ENCODE data around the gene USP38. TPM values are rescaled to one million over a fixed set of nuclear protein-coding genes. Genes with fewer than 3 reads are reported as not detected.

USP38 gene
- polyA plus RNA-seq, 1 of the 3 experiments (the other 2 are of a cell fraction): 4.3 TPM

DNA sequence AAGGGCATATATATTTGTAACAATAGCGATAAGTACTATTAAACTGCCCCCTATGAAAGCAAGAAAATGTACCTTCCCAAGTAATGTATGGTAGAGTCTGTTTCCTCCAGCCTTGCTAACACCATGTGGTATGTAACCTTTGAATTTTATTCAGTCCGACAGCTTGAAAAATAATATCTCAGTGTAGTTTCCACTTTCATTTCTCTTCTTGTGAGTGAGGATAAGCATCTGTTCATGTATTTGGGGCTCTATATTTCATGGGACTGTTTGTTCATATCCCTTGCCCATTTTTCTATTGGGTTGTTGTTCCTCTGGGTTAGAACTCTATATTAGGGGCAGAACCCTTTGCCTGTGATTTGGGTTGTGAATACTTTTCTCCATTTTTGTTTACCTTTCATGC, 58.3 kb downstream of the USP38 start:
- H3K27me3 ChIP-seq (ENCODE audit: insufficient read depth): no peaks in the 10 kb centered on the region
- H3K79me2 ChIP-seq (ENCODE audit: insufficient read depth): no peaks in the 10 kb centered on the region
- H3K4me3 ChIP-seq (ENCODE audit: low read depth in 2 of 2, low read length in 1 of 2): no peak overlapping the region
- H3K9me3 ChIP-seq: no peaks in the 10 kb centered on the region
- DNase-seq: no peak
- no peak overlapping the region for H3K4me2 ChIP-seq
- ChIA-PET CTCF (no interaction called here), POLR2A (no interaction called here)
- no peak overlapping the region for H3K27ac ChIP-seq (ENCODE audit: low read depth in 2 of 2, low read length in 1 of 2)
- WGBS (ENCODE audit: low lambda C conversion rate): 82% methylated on average over 2 of the region's 2 CpGs
- no peak overlapping the region for H2AFZ ChIP-seq (ENCODE audit: low read depth)
- TF ChIP-seq CHD2 (IDR thresholded peaks at IDR 0.05; ENCODE audit: low read length, partially characterized antibody) (no peak), GATA2 (CRISPR knock-in tag; IDR thresholded peaks at IDR 0.05) (no peak), FOXM1 (IDR thresholded peaks at IDR 0.05; ENCODE audit: low read depth) (no peak), FOXJ3 (CRISPR knock-in tag; IDR thresholded peaks at IDR 0.05) (no peak), EZH2phosphoT487 (IDR thresholded peaks at IDR 0.05; ENCODE audit: borderline replicate concordance, low read depth) (no peak), JUND (IDR thresholded peaks at IDR 0.05) (no peak), RAD21 (IDR thresholded peaks at IDR 0.05; ENCODE audit: low read length) (no peak), TCF12 (IDR thresholded peaks at IDR 0.05) (no peak), NRF1 (IDR thresholded peaks at IDR 0.05; ENCODE audit: low read depth, low read length) (no peak)
- TF ChIP-seq, protein P1, sequence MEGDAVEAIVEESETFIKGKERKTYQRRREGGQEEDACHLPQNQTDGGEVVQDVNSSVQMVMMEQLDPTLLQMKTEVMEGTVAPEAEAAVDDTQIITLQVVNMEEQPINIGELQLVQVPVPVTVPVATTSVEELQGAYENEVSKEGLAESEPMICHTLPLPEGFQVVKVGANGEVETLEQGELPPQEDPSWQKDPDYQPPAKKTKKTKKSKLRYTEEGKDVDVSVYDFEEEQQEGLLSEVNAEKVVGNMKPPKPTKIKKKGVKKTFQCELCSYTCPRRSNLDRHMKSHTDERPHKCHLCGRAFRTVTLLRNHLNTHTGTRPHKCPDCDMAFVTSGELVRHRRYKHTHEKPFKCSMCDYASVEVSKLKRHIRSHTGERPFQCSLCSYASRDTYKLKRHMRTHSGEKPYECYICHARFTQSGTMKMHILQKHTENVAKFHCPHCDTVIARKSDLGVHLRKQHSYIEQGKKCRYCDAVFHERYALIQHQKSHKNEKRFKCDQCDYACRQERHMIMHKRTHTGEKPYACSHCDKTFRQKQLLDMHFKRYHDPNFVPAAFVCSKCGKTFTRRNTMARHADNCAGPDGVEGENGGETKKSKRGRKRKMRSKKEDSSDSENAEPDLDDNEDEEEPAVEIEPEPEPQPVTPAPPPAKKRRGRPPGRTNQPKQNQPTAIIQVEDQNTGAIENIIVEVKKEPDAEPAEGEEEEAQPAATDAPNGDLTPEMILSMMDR (IDR thresholded peaks at IDR 0.05): no peak
- TF ChIP-seq, protein P2, sequence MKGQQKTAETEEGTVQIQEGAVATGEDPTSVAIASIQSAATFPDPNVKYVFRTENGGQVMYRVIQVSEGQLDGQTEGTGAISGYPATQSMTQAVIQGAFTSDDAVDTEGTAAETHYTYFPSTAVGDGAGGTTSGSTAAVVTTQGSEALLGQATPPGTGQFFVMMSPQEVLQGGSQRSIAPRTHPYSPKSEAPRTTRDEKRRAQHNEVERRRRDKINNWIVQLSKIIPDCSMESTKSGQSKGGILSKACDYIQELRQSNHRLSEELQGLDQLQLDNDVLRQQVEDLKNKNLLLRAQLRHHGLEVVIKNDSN (IDR thresholded peaks at IDR 0.05; ENCODE audit: borderline replicate concordance, low read depth): no peak
- TF ChIP-seq, protein P3, sequence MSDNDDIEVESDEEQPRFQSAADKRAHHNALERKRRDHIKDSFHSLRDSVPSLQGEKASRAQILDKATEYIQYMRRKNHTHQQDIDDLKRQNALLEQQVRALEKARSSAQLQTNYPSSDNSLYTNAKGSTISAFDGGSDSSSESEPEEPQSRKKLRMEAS (IDR thresholded peaks at IDR 0.05; ENCODE audit: low read depth): no peak
- H3F3A ChIP-seq (replicated peaks; ENCODE audit: insufficient read depth): no peaks in the 10 kb centered on the region
- H4K20me1 ChIP-seq (ENCODE audit: insufficient read depth): no peaks in the 10 kb centered on the region
- H3K9me2 ChIP-seq: no peaks in the 10 kb centered on the region
- H3K36me3 ChIP-seq (replicated peaks in 1 of 2; ENCODE audit: control insufficient read depth in 1 of 2, insufficient read depth in 2 of 2, low read length in 1 of 2): no peaks in the 10 kb centered on the region
- H3K4me1 ChIP-seq (ENCODE audit: control insufficient read depth in 1 of 2, insufficient read depth in 2 of 2, low read depth in 1 of 2, low read length in 1 of 2): no peaks in the 10 kb centered on the region
- no peak overlapping the region for H3K9ac ChIP-seq

DNA sequence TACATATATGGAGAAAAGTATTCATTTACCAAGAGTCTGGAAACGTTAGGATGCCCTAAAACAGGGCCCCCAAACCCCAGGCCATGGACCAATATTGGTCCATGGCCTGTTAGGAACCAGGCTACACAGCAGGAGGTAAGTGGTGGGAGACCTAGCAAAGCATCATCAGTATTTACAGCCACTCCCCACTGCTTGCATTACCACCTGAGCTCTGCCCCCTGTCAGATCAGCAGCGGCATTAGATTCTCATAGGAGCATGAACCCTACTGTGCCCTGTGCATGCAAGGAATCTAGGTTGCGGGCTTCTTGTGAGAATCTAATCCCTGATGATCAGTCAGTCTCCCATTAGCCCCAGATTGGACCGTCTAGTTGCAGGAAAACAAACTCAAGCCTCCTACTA, 62.3 kb downstream of the USP38 start:
- Histone ChIP-seq H3K4me1 (ENCODE audit: control insufficient read depth in 1 of 2, insufficient read depth in 2 of 2, low read depth in 1 of 2, low read length in 1 of 2) (no peaks in the 10 kb centered on the region; a peak in 1 of 4 replicates), H3F3A (replicated peaks; ENCODE audit: insufficient read depth) (peaks cover under 1% of the 10 kb centered on the region), H3K4me3 (ENCODE audit: low read depth in 2 of 2, low read length in 1 of 2) (no peak overlapping the region), H3K36me3 (replicated peaks in 1 of 2; ENCODE audit: control insufficient read depth in 1 of 2, insufficient read depth in 2 of 2, low read length in 1 of 2) (no peaks in the 10 kb centered on the region), H3K4me2 (no peak overlapping the region), H3K27ac (ENCODE audit: low read depth in 2 of 2, low read length in 1 of 2) (no peak overlapping the region), H2AFZ (ENCODE audit: low read depth) (no peak overlapping the region), H3K9me2 (no peaks in the 10 kb centered on the region), H3K9me3 (no peaks in the 10 kb centered on the region), H3K79me2 (ENCODE audit: insufficient read depth) (no peaks in the 10 kb centered on the region), H3K9ac (no peak overlapping the region), H4K20me1 (ENCODE audit: insufficient read depth) (no peaks in the 10 kb centered on the region), H3K27me3 (ENCODE audit: insufficient read depth) (no peaks in the 10 kb centered on the region)
- TF ChIP-seq FOXJ3 (CRISPR knock-in tag; IDR thresholded peaks at IDR 0.05) (no peak), YY1 (IDR thresholded peaks at IDR 0.05; ENCODE audit: low read depth) (no peak), RFX5 (IDR thresholded peaks at IDR 0.05; ENCODE audit: low read length) (no peak), TCF12 (IDR thresholded peaks at IDR 0.05) (no peak), GATA2 (CRISPR knock-in tag; IDR thresholded peaks at IDR 0.05) (no peak)
- CTCF ChIA-PET: interaction anchor here (1.0 kb wide), 1 partner anchor 23 kb away, joined by 3 read pairs; no protein-coding TSS in a partner anchor
- DNase-seq: no peak
- POLR2A ChIA-PET: no interaction called here
- WGBS (ENCODE audit: low lambda C conversion rate): 48% methylated on average over 3 of the region's 4 CpGs

Data from SK-N-SH (cell line).